CD8-positive, alpha-beta memory T cell (primary cell): ENCODE measurements around the gene SRBD1. TPM values are rescaled to one million over a fixed set of nuclear protein-coding genes. Genes with fewer than 3 reads are reported as not detected.

Experiments used
- CTCF ChIA-PET: fragments of 350-600 bp; sonication (Branson Sonifier 250); formaldehyde crosslinking; loops from one replicate; lab custom pipeline; 2021; ENCODE audit warnings: antibody characterized with exemption; lab: Charles Lee
- POLR2A ChIA-PET: fragments of 350-600 bp; sonication (Branson Sonifier 250); formaldehyde crosslinking; loops from one replicate; lab custom pipeline; 2021; ENCODE audit warnings: antibody characterized with exemption; lab: Charles Lee
- DNase-seq, 5 donors: peaks; one replicate each; pipeline versions ENCODE4 v3.0.0 to v3.0.0-alpha.2; 2020 to 2022; ENCODE audit warnings: mixed read lengths in 1 of 5
- H3K27ac ChIP-seq: one replicate; pipeline ENCODE4 v1.7.0; 2013; ENCODE audit warnings: low read depth, mild to moderate bottlenecking, low read length, moderate library complexity
- H3K27me3 ChIP-seq: 2 replicates; pipeline ENCODE4 v1.7.0; 2013; ENCODE audit warnings: low read length, mild to moderate bottlenecking; ENCODE audit not compliant: insufficient read depth, poor library complexity, severe bottlenecking
- H3K36me3 ChIP-seq: 2 replicates; pipeline ENCODE4 v1.7.0; 2013; ENCODE audit warnings: mild to moderate bottlenecking, low read length, moderate library complexity; ENCODE audit not compliant: insufficient read depth
- H3K4me1 ChIP-seq: 2 replicates; pipeline ENCODE4 v1.7.0; 2013; ENCODE audit warnings: mild to moderate bottlenecking, low read length, moderate library complexity; ENCODE audit not compliant: insufficient read depth
- H3K4me3 ChIP-seq: 2 replicates; pipeline ENCODE4 v1.7.0; 2013; ENCODE audit warnings: mild to moderate bottlenecking, low read length
- H3K9me3 ChIP-seq: 2 replicates; pipeline ENCODE4 v1.7.0; 2013; ENCODE audit warnings: mild to moderate bottlenecking, low read length
- H3K27ac Mint-ChIP-seq, 8 donors: one replicate each; pipeline ENCODE4 v1.8.0; 2020 to 2021; ENCODE audit warnings: mixed read lengths in 8 of 8, mild to moderate bottlenecking in 6 of 8, inconsistent platforms in 3 of 8, moderate library complexity in 3 of 8
- H3K27me3 Mint-ChIP-seq, 2 donors: one replicate each; pipeline ENCODE4 v1.8.0; 2020 to 2021; ENCODE audit warnings: mixed read lengths in 2 of 2, mild to moderate bottlenecking in 1 of 2, moderate library complexity in 1 of 2
- H3K36me3 Mint-ChIP-seq, 3 donors: one replicate each; pipeline ENCODE4 v1.8.0; 2020 to 2021; ENCODE audit warnings: mixed read lengths in 3 of 3, inconsistent platforms in 1 of 3, mild to moderate bottlenecking in 1 of 3
- H3K4me1 Mint-ChIP-seq, 3 donors: one replicate each; pipeline ENCODE4 v1.8.0; 2020 to 2021; ENCODE audit warnings: mixed read lengths in 3 of 3, inconsistent platforms in 1 of 3, mild to moderate bottlenecking in 1 of 3
- H3K4me3 Mint-ChIP-seq, 7 donors: one replicate each; pipeline ENCODE4 v1.8.0; 2020 to 2021; ENCODE audit warnings: mixed read lengths in 7 of 7, mild to moderate bottlenecking in 6 of 7, moderate library complexity in 4 of 7, inconsistent platforms in 2 of 7
- H3K9me3 Mint-ChIP-seq, 5 donors: one replicate each; pipeline ENCODE4 v1.8.0; 2020 to 2022; ENCODE audit warnings: mixed read lengths in 5 of 5, mild to moderate bottlenecking in 3 of 5, moderate library complexity in 2 of 5, inconsistent platforms in 1 of 5
- polyA plus RNA-seq: library from polyadenylated mRNA; unstranded; fragments of 300-500 nt; fragmentation: Illumina TruSeq; gene quantifications from one replicate; pipeline ENCODE4 v1.2.3, GENCODE V29; 2021
- total RNA-seq, 2 experiments: library from RNA; stranded (reverse); gene quantifications; one replicate each; pipeline ENCODE4 v1.2.3, GENCODE V29; 2021

SRBD1 gene
- total and polyA plus RNA-seq, 3 experiments from 2014 or later = 12.7 to 18.9 (median 18.1) TPM

DNA sequence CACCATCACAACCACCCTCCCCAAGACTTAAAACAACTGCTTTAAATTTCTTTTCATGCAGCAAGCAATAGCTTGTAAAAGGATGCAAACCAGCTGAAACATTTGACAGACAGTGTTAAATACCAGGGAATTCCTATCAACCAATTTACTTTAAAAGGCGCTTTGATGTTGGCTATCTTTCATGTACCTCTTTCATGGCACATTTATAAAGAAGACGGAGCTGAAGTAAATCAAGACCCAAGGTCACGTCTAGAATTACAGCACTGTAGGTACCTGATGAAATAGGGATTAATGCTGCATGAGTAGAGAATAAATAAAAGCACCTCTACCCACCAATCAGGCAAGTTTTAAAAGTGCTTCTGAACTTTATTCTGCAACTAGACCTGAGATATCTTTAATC lies 78.9 kb downstream of the SRBD1 start:
- no peak for DNase-seq
- no peak overlapping the region for H3K4me3 Mint-ChIP-seq
- ChIA-PET CTCF (no interaction called here), POLR2A (no interaction called here)
- peaks cover 11 to 40% (median 19%) of the 10 kb centered on the region in 3 donors for H3K36me3 Mint-ChIP-seq
- no peaks in the 10 kb centered on the region for H3K27me3 Mint-ChIP-seq
- H3K9me3 Mint-ChIP-seq = no peaks in the 10 kb centered on the region
- Histone ChIP-seq H3K4me3 (no peak overlapping the region), H3K9me3 (no peaks in the 10 kb centered on the region), H3K36me3 (no peaks in the 10 kb centered on the region), H3K27me3 (no peaks in the 10 kb centered on the region), H3K27ac (no peak overlapping the region), H3K4me1 (no peaks in the 10 kb centered on the region)
- H3K4me1 Mint-ChIP-seq = peaks cover 0 to 2% (median 0%) of the 10 kb centered on the region in 3 donors
- no peak overlapping the region for H3K27ac Mint-ChIP-seq

DNA sequence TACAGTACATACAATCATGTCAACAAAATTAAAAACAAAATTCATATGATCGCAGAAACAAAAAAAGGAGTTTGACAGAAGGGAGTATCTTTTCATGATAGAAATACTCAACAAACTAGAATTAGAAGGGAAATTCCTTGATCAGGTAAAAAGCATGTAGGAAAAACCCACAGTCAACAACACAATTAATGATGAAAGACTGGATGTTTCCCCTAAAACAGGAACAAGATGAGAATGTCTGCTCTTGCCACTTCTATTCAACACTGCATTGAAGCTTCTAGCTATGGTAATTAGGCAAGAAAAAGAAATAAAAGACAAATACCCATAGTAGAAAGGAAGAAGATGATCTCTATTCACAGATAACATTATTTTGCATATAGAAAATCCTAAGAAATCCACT lies 87.1 kb downstream of the SRBD1 start:
- ChIA-PET CTCF (no interaction called here), POLR2A (no interaction called here)
- Mint-ChIP-seq H3K36me3 (peaks cover 14 to 30% (median 17%) of the 10 kb centered on the region in 3 donors), H3K27ac (no peak overlapping the region), H3K9me3 (peaks cover 0 to 3% (median 0%) of the 10 kb centered on the region in 5 donors), H3K27me3 (no peaks in the 10 kb centered on the region), H3K4me3 (no peak overlapping the region), H3K4me1 (peaks cover 0 to 8% (median 4%) of the 10 kb centered on the region in 3 donors)
- Histone ChIP-seq H3K4me3 (no peak overlapping the region), H3K9me3 (no peaks in the 10 kb centered on the region), H3K4me1 (no peaks in the 10 kb centered on the region), H3K27me3 (no peaks in the 10 kb centered on the region), H3K27ac (no peak overlapping the region), H3K36me3 (no peaks in the 10 kb centered on the region)
- no peak for DNase-seq

DNA sequence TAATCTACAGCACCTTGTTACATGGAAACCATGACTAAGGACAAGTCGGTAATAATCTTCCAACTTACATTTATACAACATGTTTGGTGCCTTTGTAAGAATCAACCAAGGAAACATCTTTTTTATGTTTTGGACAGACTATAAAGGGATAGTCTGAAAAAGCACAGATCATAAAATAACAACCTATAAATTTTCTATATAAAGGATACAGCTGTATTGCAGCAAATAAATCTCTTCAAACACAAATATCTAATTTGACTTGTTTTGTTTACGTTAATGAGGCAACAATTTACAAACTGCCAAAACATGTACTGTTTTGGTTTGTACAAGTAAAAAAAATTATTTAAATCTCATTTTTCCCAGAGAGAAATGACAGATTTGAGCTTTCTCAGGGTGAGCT lies 92.5 kb downstream of the SRBD1 start:
- H3K27ac Mint-ChIP-seq = no peak overlapping the region
- H3K27me3 ChIP-seq = no peaks in the 10 kb centered on the region
- POLR2A ChIA-PET = no interaction called here
- no peaks in the 10 kb centered on the region for H3K9me3 ChIP-seq
- H3K4me3 Mint-ChIP-seq = no peak overlapping the region
- no peaks in the 10 kb centered on the region for H3K4me1 ChIP-seq
- H3K4me3 ChIP-seq = no peak overlapping the region
- no peak overlapping the region for H3K27ac ChIP-seq
- no peaks in the 10 kb centered on the region for H3K9me3 Mint-ChIP-seq
- H3K36me3 ChIP-seq = no peaks in the 10 kb centered on the region
- H3K27me3 Mint-ChIP-seq = no peaks in the 10 kb centered on the region
- CTCF ChIA-PET = interaction anchor here (0.7 kb wide), 1 partner anchor 294 kb away, joined by 3 read pairs; no protein-coding TSS in a partner anchor
- no peak for DNase-seq
- peaks cover 0 to 20% (median 7%) of the 10 kb centered on the region in 3 donors for H3K36me3 Mint-ChIP-seq
- H3K4me1 Mint-ChIP-seq = peaks cover 0 to 8% (median 0%) of the 10 kb centered on the region in 3 donors

- H3K9me3 Mint-ChIP-seq = no peaks in the 10 kb centered on the region
- H3K4me3 ChIP-seq = no peak overlapping the region
Measured at GRCh38 chr2:45510701-45511420, 100.2 kb downstream of the SRBD1 start.

DNA sequence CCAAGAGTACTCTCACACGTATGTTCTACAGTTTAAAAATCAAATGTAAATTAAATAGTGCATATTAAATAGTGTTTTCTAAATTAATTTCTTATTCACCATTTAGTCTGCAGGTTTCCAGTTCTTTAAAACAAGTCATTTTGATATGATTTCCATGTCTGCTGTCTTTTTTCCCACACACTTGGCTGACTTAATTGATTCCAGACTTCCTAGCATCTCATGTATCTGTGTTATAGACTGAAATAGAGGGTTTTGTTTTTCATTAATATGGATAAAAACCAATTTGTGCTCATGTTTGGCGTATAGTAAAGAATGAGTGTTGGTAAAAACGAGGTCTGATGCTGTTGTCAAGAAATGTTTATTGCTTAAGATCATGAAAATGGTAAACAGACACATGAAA lies 104.3 kb downstream of the SRBD1 start:
- Mint-ChIP-seq H3K27me3 (no peaks in the 10 kb centered on the region), H3K36me3 (peaks cover 10 to 17% (median 14%) of the 10 kb centered on the region in 3 donors), H3K27ac (no peak overlapping the region), H3K4me1 (peaks cover 0 to 4% (median 0%) of the 10 kb centered on the region in 3 donors), H3K9me3 (peaks cover 0 to 5% (median 0%) of the 10 kb centered on the region in 5 donors), H3K4me3 (no peak overlapping the region)
- Histone ChIP-seq H3K4me3 (no peak overlapping the region), H3K9me3 (no peaks in the 10 kb centered on the region), H3K36me3 (no peaks in the 10 kb centered on the region), H3K27me3 (no peaks in the 10 kb centered on the region), H3K27ac (no peak overlapping the region), H3K4me1 (no peaks in the 10 kb centered on the region)
- CTCF ChIA-PET = no interaction called here
- POLR2A ChIA-PET = no interaction called here
- DNase-seq = no peak

More at GRCh38 chr2:45510701-45511420, 100.2 kb downstream of the SRBD1 start:
- Mint-ChIP-seq H3K27me3 (no peaks in the 10 kb centered on the region), H3K36me3 (peaks cover 4 to 25% (median 11%) of the 10 kb centered on the region in 3 donors), H3K27ac (no peak overlapping the region), H3K4me1 (peaks cover 0 to 4% (median 0%) of the 10 kb centered on the region in 3 donors), H3K4me3 (no peak overlapping the region)
- Histone ChIP-seq H3K27me3 (no peaks in the 10 kb centered on the region), H3K36me3 (no peaks in the 10 kb centered on the region), H3K4me1 (no peaks in the 10 kb centered on the region), H3K27ac (no peak overlapping the region), H3K9me3 (no peaks in the 10 kb centered on the region)
- ChIA-PET CTCF (no interaction called here), POLR2A (no interaction called here)
- DNase-seq = no peak

- CTCF ChIA-PET = no interaction called here
- H3K36me3 Mint-ChIP-seq = peaks cover 10 to 11% (median 11%) of the 10 kb centered on the region in 3 donors
Measured at GRCh38 chr2:45505138-45505537, 105.9 kb downstream of the SRBD1 start.

DNA sequence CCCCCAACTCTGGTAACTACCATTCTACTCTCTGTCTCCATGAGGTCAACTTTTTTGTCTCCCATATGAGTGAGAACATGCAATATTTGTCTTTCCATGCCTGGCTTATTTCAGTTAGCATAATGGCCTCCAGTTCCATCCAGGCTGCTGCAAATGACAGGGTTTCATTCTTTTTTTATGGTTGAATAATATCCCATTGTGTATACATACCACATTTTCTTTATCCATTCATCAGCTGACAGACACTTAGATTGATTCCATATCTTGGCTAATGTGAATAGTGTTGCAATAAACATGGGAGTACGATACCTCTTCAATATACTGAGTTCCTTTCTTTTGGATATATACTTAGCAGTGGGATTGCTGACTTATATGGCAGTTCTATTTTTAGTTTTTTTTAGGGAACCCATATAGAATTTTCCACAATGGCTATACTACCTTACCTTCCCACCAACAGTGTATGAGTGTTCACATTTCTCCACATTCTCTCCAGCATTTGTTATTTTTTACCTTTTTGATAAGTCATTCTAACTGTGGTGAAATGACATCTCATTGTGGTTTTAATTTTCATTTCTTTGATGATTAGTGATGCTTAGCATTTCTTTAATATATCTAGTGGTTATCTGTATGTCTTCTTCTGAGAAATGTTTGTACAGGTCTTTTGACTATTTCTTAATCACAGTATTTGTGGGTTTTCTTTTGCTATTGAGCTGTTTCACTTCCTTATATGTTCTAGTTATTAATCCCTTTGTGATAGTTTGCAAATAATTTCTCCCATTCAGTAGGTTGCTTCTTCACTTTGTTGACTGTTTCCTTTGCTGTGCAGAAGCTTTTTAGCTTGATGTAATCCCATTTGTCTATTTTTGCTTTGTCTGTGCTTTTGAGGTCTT lies 112.2 kb downstream of the SRBD1 start:
- Histone ChIP-seq H3K4me1 (no peaks in the 10 kb centered on the region), H3K27me3 (no peaks in the 10 kb centered on the region), H3K27ac (no peak overlapping the region), H3K4me3 (no peak overlapping the region), H3K36me3 (no peaks in the 10 kb centered on the region), H3K9me3 (no peaks in the 10 kb centered on the region)
- Mint-ChIP-seq H3K27ac (peak overlapping the region in 2 of 8 donors; percentile 56 to 65), H3K9me3 (peaks cover 0 to 5% (median 0%) of the 10 kb centered on the region in 5 donors), H3K4me1 (peaks cover 4 to 13% (median 6%) of the 10 kb centered on the region in 3 donors), H3K27me3 (no peaks in the 10 kb centered on the region), H3K36me3 (peaks cover 6 to 10% (median 7%) of the 10 kb centered on the region in 3 donors), H3K4me3 (no peak overlapping the region)
- CTCF ChIA-PET = interaction anchor here (1.4 kb wide), 1 partner anchor 517 kb away, joined by 4 read pairs; no protein-coding TSS in a partner anchor
- POLR2A ChIA-PET = no interaction called here
- DNase-seq = no peak

More at GRCh38 chr2:45505138-45505537, 105.9 kb downstream of the SRBD1 start:
- peaks cover 0 to 5% (median 0%) of the 10 kb centered on the region in 5 donors for H3K9me3 Mint-ChIP-seq
- Histone ChIP-seq H3K36me3 (no peaks in the 10 kb centered on the region), H3K27me3 (no peaks in the 10 kb centered on the region), H3K9me3 (no peaks in the 10 kb centered on the region), H3K27ac (no peak overlapping the region), H3K4me1 (no peaks in the 10 kb centered on the region), H3K4me3 (no peak overlapping the region)
- POLR2A ChIA-PET = no interaction called here
- no peak overlapping the region for H3K27ac Mint-ChIP-seq
- H3K4me1 Mint-ChIP-seq = peaks cover 0 to 4% (median 0%) of the 10 kb centered on the region in 3 donors
- H3K4me3 Mint-ChIP-seq = no peak overlapping the region
- no peak for DNase-seq
- H3K27me3 Mint-ChIP-seq = no peaks in the 10 kb centered on the region
